ENCODE results near the gene CEP63.
A peak's percentile ranks its signal among the peaks of the same experiment; 100 is the strongest.

Gene CEP63

DNA sequence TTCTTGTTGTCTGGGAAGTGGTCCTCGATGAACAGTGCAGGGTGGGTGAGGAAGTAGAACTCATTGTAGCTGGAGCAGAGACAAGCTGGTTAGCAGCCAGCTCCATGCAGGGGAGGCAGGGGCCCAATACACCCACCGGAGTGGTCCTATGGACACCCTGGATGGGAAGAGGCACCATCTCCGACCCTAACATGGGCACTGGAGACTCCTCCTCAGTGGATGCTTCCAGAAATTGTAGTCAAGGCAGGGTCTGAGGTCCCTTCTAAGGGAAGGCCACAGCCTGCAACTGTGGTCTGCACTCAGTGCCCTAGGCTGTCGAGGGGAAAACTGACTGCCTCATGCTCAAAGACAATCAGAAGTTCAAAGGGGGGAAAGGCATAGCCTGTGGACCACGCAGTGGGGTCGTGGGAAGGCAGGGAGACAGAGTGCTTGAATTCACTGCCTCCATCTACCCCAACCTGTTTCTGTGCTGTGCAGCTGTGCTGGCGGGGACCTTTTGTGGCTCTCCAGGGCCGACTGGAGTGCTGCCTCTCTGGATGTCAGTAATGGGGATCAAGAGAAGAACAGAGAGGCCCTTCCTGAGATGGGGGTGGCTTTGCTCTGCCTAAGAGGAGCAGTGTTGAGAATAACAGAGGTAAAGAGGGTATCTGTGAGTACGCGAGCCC, 123.0 kb downstream of the CEP63 start:
- DNase-seq (ENCODE audit: low read depth) = no peak

DNA sequence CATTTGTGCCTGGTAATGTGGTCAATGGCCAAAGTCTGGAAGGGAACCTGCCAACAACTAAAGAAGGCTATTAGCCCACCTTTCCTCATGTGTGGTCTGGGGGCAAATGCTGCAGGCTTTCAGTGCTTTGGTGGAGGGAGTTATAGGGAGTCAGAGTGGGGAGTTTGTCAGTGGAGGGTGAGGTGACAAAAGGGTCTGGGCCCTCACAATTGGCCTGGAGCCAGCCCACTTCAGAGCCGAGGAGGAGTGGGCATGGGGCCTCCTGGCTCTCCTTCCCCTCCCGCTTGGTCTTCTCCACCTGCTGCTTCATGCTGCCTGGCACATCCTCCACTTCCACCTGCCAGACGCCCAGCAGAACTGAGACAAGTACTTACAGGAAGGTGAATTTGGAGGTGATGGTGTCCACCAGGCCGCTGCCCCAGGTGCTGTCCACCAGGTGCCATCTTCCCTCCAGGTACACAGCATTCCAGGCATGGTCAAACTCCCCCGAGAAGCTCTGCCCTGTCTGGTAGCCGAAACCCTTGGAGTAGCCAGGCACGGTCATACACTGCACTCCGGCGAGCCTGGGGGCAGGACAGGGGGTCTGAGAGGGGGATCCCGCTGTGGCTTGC, 124.1 kb downstream of the CEP63 start:
- DNase-seq (ENCODE audit: low read depth) = no peak

DNA sequence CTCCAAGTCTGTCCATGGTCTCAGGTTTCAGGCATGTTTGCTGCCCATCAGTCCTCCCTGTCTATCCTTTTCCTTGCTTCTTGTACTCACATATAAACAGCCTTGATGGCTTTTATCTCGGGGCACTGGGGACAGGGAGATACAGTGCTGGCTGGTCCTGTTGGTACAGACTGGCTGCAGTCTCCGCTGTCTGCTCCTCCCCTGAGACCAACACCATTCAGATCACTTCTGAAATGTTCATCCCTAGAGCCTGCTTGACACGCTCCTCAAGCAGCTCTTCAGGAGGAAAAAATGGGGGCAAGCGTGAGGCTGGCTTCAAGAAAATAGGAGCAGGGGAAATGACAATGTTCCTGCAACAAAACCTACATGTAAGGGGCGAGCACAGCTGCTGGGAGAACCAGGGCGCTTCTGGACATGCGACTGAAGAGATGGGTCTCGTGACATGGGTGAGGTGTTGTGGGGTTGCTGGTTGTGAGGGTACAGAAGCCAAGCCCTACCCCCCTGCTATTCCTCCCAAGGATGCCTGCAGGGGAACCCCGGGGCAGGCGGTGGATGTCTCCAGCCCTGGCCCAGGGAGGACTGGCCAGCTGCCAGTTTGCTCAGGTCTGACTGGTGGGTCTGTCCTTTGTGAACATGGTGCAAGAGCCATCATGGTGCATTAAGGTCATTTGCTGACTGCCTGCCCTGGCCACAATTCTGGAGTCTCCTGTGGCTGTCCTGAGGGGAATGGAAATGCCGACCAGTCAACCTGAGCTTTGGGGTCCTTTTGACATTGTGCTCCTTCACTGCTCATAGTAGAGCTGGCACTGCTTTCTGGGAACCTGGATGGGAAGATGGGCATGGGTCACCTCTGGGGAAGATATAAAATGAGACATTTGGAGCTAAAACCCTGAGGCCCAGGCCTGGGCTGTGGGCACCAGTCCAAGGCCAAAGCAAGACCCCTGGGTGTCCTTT, 124.9 kb downstream of the CEP63 start:
- DNase-seq (ENCODE audit: low read depth) = no peak

DNA sequence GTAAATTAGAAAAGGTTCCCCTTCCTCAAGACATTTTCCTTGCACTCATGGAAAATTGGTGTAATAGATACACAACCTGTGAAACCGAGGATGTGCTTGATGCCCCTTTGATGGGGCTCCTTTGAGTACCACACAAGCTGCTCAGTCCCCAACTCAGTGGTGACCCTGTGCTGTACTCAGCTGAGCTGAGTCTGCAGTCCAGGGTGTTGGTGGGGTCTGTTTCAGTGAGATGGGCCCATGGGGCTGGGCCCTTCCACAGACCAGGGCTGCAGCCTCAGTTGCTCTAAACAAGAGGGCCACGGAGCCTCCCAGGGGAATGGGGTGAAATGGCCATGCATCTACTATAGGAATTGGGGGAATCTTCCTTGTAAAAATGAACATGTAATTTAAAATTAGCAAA, 125.7 kb downstream of the CEP63 start:
- no peak for DNase-seq (ENCODE audit: low read depth)

DNA sequence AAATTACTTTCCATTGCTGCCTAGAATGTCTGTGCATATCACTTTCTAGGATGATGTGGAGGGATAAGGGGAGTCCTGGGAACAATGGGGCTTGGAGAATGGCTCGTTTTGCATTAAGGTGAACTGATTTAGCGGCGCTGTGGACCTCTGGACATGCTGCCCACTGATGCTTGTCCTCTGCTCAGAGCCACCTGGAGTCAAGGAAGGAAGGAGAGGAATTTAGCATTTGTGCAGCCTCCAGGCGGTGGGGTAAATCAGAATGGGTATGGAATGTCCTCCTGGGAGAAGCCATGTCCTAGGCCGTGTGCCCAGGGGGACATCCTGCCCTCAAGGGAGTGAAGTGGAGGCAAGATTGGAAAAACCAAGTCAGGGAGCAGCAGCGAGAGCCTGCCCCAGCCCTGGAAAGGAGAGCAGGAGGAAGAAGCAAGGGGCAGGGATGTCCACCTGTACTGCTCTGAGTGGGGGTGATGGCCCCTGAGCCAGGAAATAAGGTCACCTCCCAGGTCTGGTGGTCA, 127.2 kb downstream of the CEP63 start:
- no peak for DNase-seq (ENCODE audit: low read depth)

DNA sequence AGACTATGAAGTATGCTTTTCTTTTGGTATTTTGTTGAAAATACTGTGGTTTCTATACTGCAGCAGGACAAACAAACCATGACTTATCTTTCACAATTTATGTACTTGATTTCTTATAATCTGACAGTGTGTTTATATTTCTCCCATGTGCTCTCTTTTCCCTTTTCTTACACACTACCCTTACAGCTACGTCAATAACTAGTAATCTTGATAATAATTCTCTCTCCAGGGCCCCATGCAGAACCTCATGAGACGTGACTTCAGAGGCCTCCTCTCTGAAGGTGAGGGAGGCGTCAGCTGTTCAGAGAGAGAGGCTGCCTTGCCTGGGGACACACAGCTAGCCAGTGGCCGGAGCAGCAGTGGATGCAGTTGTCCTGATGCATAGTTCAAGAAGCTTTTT, 129.1 kb downstream of the CEP63 start:
- DNase-seq (ENCODE audit: low read depth) = no peak

DNA sequence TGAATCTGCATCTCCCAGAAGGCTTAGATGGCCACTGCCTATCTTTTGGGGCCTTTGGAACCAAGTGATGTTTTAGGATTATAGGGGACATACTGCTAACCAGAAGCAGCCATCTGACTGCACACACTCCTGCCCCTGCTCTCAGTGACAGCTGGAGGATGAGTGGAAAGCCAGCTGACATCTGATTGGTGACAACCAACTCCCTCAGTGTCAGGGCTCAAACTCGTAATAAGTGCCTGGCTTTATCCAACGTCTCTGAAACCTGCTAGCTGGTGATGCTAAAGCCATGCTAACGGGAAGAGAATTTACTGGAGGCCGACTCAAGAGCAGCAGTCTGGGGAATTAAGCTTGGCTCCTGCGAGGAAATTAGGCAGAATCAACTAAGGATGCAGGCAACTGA, 129.9 kb downstream of the CEP63 start:
- no peak for DNase-seq (ENCODE audit: low read depth)

DNA sequence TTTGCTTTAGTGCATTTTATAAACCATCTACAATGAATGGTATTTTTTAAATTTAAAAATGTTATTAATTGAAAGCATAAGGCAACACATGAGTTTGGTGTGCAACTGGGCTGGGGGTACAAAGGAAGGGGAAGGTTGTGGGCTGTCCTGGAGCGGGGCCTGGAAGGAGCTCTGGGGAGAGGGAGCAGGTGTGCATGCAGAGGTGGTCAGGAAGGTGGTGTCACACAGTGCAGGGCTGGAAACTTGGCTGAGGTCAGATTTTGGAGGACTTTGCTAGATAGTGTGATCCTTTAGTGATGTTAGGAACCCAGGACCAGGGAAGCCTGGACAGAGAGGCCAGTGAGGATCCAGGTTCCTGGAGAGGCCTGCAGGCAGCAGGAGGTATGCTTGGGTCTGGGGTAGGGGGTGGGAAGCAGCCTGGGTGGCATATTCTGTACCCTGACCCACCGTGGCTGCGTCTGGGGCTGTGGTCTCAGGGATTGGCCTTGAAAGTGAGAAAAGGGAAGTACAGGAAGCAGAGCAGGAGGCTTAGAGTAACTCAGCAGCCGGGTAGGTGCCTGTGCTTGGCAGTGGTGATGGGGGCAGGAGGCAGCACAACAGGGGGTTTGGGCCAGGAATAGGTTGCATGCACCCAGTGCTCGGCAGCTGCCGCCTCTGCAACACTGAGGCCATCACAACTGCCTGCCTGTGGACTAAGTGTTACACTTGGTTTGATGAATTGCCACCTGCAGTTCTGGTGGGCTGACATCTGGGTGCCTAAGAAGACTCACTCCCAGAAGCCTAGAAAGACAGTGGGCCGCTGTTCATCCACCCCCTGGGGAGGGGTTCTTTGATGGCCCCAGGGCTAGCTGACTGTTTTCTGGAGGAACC, 132.0 kb downstream of the CEP63 start:
- no peak for DNase-seq (ENCODE audit: low read depth)

DNA sequence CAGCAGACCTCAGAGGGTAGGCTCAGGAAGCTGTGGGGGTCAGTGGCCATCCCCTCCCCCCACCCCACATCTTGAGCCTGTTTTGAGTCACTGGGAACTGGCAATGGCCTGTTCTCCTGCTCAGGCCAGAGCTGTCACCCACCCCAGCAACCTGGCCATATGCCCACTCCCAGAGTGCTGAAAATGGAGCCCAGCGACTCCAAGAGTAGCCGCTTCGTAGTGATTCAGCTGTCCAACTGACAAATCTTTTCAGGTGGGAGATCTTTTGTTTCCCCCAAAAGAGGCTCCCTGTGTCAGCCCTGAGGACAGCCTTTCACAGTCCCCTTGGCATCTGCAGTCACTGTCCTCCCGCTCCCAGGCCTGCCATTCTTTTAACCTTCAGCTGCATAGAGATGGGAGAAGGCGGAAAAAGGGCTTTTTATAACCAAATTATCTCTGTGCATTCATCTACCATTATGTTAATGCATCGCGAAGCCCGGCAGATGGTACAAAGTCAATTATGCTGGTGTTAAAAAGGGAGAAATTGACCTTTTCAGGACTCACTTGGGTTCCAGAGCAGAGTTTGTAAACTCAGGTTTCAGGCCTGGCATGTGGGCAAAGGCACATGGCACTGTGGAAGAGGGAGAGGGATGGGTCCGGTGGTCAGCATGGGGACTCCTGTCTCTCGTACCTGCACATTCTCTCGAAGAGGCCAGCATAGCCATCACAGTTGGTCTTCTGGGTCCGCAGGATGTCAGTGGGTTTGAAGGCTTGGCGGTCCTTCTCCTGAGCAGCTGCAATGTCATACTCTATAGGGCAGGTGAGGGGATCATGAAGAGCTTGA, 132.8 kb downstream of the CEP63 start:
- no peak for DNase-seq (ENCODE audit: low read depth)

DNA sequence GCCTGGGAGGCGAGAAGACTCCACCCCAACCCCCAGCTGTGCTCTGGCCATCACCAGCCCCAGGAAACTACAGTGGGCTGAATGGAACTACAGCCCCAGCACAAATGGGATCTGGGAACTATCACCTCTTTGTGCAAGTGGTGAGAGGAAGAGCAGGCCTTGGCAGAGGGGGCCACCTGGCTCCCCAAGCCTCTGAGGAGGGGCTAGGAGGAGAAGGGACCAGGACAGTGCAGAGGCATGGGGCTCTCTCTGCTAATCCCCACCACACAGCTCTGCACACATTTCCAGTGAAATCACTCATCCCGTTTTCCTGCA, 133.4 kb downstream of the CEP63 start:
- no peak for DNase-seq (ENCODE audit: low read depth)

DNA sequence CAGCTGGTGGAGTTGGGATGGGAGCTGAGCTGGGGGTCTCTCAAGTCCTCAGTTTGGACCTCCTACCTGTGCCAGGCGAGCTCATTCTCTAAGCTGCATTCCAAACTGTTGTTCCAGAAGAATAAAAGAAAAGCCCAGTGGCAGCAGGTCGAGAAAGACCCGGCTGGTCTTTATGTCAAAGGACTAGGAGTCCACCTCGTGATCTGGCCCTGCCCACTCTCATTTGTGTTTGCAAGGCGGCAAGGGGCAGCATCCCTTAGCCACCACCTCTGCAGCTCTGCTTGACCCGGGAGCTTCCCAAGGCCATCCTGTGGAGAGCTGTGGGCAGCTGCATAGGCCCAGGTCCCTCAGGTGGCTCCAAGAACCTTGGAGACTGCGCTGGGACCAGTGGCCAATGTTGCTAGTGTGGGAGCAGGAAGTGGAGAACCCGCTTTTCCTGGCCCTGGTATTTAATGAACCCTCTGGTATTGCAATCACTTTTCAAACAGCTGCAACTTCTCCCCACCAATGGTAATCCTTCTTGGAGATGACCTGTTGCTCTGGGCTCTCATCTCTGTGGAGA, 134.1 kb downstream of the CEP63 start:
- no peak for DNase-seq (ENCODE audit: low read depth)

DNA sequence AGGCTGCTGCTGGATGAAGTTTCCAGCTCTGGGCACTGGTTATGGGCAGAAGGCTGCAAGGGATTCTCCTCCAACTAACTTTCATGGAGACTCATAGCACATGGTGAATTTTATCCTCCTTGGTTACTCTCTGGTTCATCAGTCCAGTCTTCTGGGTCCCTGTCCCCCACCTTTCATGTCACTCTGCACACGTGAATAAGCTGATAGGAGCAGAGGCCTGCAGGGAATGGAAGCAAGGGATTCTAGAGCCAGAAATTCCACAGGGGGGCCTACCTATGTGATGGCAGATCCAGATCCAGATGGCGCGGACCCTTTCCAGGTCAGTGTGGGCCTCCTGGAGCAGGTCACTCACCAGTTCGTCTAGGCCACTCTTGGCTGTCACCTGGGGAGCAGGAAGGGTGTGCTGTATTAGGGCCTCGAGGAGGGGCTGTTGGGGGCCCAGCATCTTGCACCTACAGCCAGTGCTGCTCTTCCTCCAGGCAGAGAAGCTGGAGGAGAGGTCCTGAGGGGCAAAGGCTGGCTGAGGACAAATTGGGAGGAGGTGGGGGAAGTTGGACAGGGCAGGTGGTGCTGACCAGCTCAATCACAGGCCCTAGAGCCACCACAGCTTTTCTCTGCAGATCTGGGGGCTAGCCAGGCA, 134.7 kb downstream of the CEP63 start:
- DNase-seq (ENCODE audit: low read depth) = no peak

DNA sequence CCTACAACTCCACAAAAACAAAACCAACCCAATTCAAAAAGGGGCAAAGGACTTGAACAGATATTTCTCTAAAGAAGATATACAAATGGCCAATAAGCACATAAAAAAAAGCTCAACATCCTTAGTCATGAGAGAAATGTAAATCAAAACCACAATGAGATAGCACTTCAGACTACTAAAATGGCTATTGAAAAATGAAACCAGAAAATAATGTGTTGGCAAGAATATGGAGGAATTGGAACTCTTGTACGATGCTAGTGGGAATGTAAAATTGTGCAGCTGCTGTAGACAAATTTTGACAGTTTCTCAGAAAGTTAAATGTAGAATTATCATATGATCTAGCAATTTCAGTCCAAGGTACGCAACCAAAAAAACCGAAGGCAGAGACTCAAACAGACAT, 136.0 kb downstream of the CEP63 start:
- peak; percentile 8 for DNase-seq (ENCODE audit: low read depth)

DNA sequence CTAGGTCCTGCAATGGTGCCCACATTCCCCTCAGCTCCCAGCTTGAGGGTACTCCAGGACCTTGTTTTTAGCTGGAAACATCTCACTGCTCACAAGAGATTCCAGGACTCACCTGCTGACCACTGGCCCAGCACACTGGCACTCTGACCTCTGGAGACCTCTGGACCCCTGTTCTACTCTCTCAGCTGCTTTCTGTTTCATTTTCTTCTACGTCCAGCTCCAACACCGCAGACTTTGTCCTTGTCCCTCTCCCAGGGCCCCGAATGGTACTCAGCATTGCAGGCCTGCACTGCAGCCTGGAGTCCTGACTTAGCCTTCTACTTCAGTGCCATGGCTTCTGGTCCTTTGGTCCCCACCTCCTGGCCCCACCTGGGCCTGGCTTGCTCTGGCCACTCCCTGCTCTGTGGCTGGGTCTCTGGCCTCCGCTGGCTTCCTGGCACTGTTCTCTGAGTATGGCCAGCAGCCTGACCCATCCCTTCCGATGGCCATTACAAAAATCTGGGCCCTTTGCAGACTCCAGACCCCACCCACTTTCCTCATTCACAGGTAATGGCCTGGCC, 137.0 kb downstream of the CEP63 start:
- no peak for DNase-seq (ENCODE audit: low read depth)

DNA sequence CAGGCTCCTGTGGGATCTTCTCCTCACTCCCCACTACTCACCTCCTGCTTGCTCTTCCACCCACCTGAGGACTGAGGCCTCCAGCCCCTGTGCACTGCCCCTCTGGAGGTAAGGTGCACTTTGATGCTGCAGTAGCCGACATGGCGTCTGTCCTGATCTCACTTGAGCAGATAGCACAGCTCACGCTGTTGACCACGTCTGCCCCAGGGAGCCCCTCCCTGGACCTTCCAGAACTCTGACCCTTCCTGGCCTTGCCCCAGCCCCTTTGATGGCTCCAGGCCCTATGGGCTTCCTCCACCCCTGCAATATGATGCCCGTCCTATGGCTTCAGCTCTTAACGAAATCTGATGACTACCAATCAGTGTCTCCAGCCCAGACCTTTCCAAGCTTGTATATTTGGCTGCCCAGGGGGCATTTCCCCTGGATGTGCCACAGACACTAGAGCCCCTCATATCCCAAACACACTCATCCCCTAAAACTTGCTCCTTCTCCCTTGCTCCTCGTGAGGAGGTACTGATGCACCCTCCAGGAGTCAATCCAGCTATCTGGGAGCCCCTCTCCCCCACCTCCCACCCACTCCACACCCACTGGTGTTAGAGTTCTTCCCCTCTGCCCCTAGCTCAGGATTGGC, 137.9 kb downstream of the CEP63 start:
- no peak for DNase-seq (ENCODE audit: low read depth)

Data from ELR (cell line).